ENCODE measurements around the gene TFPI2. TPM values are rescaled to one million over a fixed set of nuclear protein-coding genes. Genes with fewer than 3 reads are reported as not detected.

The TFPI2 gene
- total RNA-seq, 2 donors from 2014 or later = 1.7 to 10.3 TPM

- Histone ChIP-seq H3K4me1 (replicated peaks) (no peaks in the 10 kb centered on the region), H3K4me3 (no peak overlapping the region), H3K27ac (no peak overlapping the region), H3K27me3 (replicated peaks; ENCODE audit: insufficient read depth) (no peaks in the 10 kb centered on the region), H3K36me3 (no peaks in the 10 kb centered on the region), H3K9me3 (no peaks in the 10 kb centered on the region)
- TF ChIP-seq, protein P1, sequence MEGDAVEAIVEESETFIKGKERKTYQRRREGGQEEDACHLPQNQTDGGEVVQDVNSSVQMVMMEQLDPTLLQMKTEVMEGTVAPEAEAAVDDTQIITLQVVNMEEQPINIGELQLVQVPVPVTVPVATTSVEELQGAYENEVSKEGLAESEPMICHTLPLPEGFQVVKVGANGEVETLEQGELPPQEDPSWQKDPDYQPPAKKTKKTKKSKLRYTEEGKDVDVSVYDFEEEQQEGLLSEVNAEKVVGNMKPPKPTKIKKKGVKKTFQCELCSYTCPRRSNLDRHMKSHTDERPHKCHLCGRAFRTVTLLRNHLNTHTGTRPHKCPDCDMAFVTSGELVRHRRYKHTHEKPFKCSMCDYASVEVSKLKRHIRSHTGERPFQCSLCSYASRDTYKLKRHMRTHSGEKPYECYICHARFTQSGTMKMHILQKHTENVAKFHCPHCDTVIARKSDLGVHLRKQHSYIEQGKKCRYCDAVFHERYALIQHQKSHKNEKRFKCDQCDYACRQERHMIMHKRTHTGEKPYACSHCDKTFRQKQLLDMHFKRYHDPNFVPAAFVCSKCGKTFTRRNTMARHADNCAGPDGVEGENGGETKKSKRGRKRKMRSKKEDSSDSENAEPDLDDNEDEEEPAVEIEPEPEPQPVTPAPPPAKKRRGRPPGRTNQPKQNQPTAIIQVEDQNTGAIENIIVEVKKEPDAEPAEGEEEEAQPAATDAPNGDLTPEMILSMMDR (IDR thresholded peaks at IDR 0.05) = no peak
- TF ChIP-seq POLR2AphosphoS5 (IDR thresholded peaks at IDR 0.05) (no peak), POLR2A (IDR thresholded peaks at IDR 0.05) (no peak)
- no peak for DNase-seq (ENCODE audit: low spot score)
- WGBS = 82% methylated on average over 3 of the region's 3 CpGs
- intact Hi-C loops (cut with DNase I) = no loop called here
These were observed 7.3 kb downstream of the TFPI2 start for GRCh38 chr7:93883078-93883916.

DNA sequence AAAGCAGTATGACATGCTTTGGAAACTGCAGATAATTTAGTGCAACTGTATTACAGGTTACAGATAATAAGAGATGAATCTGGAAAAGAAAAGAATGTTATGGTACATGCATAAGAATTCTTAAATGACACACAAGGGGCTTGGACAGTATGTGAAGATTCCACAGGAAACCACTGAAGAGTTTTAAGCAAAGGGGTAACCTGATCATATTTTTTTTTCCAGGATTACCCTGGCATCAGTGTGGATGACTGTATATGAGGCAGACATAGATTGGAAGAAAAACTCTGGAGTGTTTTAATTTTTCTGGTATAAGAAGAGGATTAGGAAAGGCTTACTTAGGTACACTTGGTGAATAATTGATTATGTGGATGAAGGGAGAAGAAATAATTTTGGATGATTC is 8.1 kb downstream of the TFPI2 start:
- Histone ChIP-seq H3K4me3 (no peak overlapping the region), H3K27ac (no peak overlapping the region), H3K36me3 (no peaks in the 10 kb centered on the region), H3K9me3 (no peaks in the 10 kb centered on the region), H3K4me1 (replicated peaks) (no peaks in the 10 kb centered on the region), H3K27me3 (replicated peaks; ENCODE audit: insufficient read depth) (no peaks in the 10 kb centered on the region)
- TF ChIP-seq, protein P1 (IDR thresholded peaks at IDR 0.05) = no peak
- TF ChIP-seq POLR2AphosphoS5 (IDR thresholded peaks at IDR 0.05) (no peak), POLR2A (IDR thresholded peaks at IDR 0.05) (no peak)
- intact Hi-C loops (cut with DNase I) = no loop called here
- no peak for DNase-seq (ENCODE audit: low spot score)

- H3K9me3 ChIP-seq = no peaks in the 10 kb centered on the region
- no peak overlapping the region for H3K4me3 ChIP-seq
- no peaks in the 10 kb centered on the region for H3K36me3 ChIP-seq
- intact Hi-C loops (cut with DNase I) = no loop called here
- H3K4me1 ChIP-seq (replicated peaks) = no peaks in the 10 kb centered on the region
- no peak overlapping the region for H3K27ac ChIP-seq
- no peaks in the 10 kb centered on the region for H3K27me3 ChIP-seq (replicated peaks; ENCODE audit: insufficient read depth)
- no peak for TF ChIP-seq POLR2AphosphoS5 (IDR thresholded peaks at IDR 0.05)
- TF ChIP-seq, protein P1 (IDR thresholded peaks at IDR 0.05) = no peak
- TF ChIP-seq POLR2A (IDR thresholded peaks at IDR 0.05) = no peak
- DNase-seq (ENCODE audit: low spot score) = no peak
These were observed 11.2 kb downstream of the TFPI2 start for GRCh38 chr7:93879356-93879755.

- intact Hi-C loops (cut with DNase I) = no loop called here
- H3K36me3 ChIP-seq = no peaks in the 10 kb centered on the region
- H3K9me3 ChIP-seq = no peaks in the 10 kb centered on the region
- no peak overlapping the region for H3K27ac ChIP-seq
- no peak for DNase-seq (ENCODE audit: low spot score)
- no peaks in the 10 kb centered on the region for H3K4me1 ChIP-seq (replicated peaks)
- no peaks in the 10 kb centered on the region for H3K27me3 ChIP-seq (replicated peaks; ENCODE audit: insufficient read depth)
- TF ChIP-seq, protein P1 (IDR thresholded peaks at IDR 0.05) = no peak
- TF ChIP-seq POLR2AphosphoS5 (IDR thresholded peaks at IDR 0.05) = no peak
- TF ChIP-seq POLR2A (IDR thresholded peaks at IDR 0.05) = no peak
- WGBS = 91% methylated on average over 3 of the region's 3 CpGs
- H3K4me3 ChIP-seq = no peak overlapping the region
These were observed 12.8 kb downstream of the TFPI2 start for GRCh38 chr7:93877742-93878141.

DNA sequence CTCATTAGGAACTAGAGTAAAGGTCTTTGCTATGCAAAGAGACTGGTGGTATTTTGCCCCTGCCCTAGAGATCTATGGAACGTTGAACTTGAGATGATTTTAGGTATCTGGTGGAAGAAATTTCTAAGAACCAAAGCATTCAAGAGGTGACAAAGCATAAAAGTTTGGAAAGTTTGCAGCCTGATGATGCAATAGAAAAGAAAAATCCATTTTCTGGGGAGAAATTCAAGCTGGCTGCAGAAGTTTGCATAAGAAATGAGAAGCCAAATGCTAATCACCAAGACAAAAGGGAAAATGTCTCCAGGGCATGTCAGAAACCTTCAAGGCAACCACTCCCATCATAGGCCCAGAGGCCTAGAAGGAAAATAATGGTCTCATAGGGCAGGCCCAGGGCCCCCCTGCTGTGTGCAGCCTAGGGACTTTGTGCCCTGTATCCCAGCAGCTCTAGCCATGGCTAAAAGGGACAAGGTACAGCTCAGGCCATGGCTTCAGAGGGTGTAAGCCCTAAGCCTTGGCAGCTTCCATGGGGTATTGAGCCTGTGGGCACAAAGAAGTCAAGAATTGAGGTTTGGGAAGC is 16.5 kb downstream of the TFPI2 start:
- TF ChIP-seq POLR2AphosphoS5 (IDR thresholded peaks at IDR 0.05) (no peak), POLR2A (IDR thresholded peaks at IDR 0.05) (no peak)
- TF ChIP-seq, protein P1 (IDR thresholded peaks at IDR 0.05) = no peak
- WGBS = 82% methylated on average over 1 of the region's 1 CpG

More for the DNA sequence above, 16.5 kb downstream of the TFPI2 start:
- H3K27ac ChIP-seq = no peak overlapping the region
- no peaks in the 10 kb centered on the region for H3K4me1 ChIP-seq (replicated peaks)
- no peak overlapping the region for H3K4me3 ChIP-seq
- H3K9me3 ChIP-seq = no peaks in the 10 kb centered on the region
- no peaks in the 10 kb centered on the region for H3K27me3 ChIP-seq (replicated peaks; ENCODE audit: insufficient read depth)
- intact Hi-C loops (cut with DNase I) = no loop called here
- DNase-seq (ENCODE audit: low spot score) = no peak
- H3K36me3 ChIP-seq = no peaks in the 10 kb centered on the region

All from prostate gland (tissue), 2 donors.